HepG2 (cell line): Measurements from ENCODE around the gene SETD5. TPM values are rescaled to one million over a fixed set of nuclear protein-coding genes. Genes with fewer than 3 reads are reported as not detected.
A peak's percentile ranks its signal among the peaks of the same experiment; 100 is the strongest.

Source experiments
- KAT8 ChIP-seq: IDR thresholded peaks from 2 replicates; pipeline ENCODE4 v1.6.1; 2016; ENCODE audit warnings: missing genetic modification reagents, missing compliant biosample characterization
- MYNN ChIP-seq: sonication (generic); formaldehyde crosslinking; IDR thresholded peaks from 2 replicates; pipeline ENCODE4 v1.4.0; 2020; ENCODE audit warnings: mild to moderate bottlenecking, low read depth, missing genetic modification reagents
- NFE2L2 ChIP-seq: fragments of 150-350 bp; IDR thresholded peaks from 2 replicates; pipeline ENCODE4 v1.6.1; 2014; ENCODE audit warnings: low read length
- POGK ChIP-seq: sonication (generic); formaldehyde crosslinking; conservative IDR thresholded peaks from 2 replicates; pipeline ENCODE4 v1.8.0; 2022; ENCODE audit warnings: mild to moderate bottlenecking, moderate library complexity, missing genetic modification reagents
- SP5 ChIP-seq: IDR thresholded peaks from 2 replicates; pipeline ENCODE4 v1.6.1; 2016; ENCODE audit warnings: low read depth, borderline replicate concordance
- TMF1 ChIP-seq: sonication (generic); formaldehyde crosslinking; IDR thresholded peaks from 2 replicates; pipeline ENCODE4 v1.8.1; 2022; ENCODE audit warnings: low read depth, missing genetic modification reagents
- ZNF329 ChIP-seq: sonication (generic); formaldehyde crosslinking; IDR thresholded peaks from 2 replicates; pipeline ENCODE4 v1.9.0; 2021; ENCODE audit warnings: low read depth, mild to moderate bottlenecking, missing genetic modification reagents
- ZNF724P ChIP-seq: sonication (generic); formaldehyde crosslinking; IDR thresholded peaks from 2 replicates; pipeline ENCODE4 v1.8.0; 2022; ENCODE audit warnings: missing genetic modification reagents, borderline replicate concordance
- ZNF746 ChIP-seq: sonication (generic); formaldehyde crosslinking; IDR thresholded peaks from 2 replicates; pipeline ENCODE4 v1.8.0; 2022; ENCODE audit warnings: mild to moderate bottlenecking, missing genetic modification reagents
- polyA plus RNA-seq, 8 experiments: library from polyadenylated mRNA; depleted of rRNA in 3 of 8; stranded (reverse) in 7 of 8; unstranded in 1 of 8; fragments of >200 nt; fragmentation: Illumina TruSeq in 4 of 8; extraction: Trizol in 4 of 8; gene quantifications; 2 replicates each; pipeline versions ENCODE4 v1.2.1 to v1.2.3, GENCODE V29; 2011 to 2016; ENCODE audit warnings: low read depth in 4 of 8, missing spikeins in 1 of 8, mixed read lengths in 1 of 8; ENCODE audit not compliant: insufficient read depth in 1 of 8
- total RNA-seq, 5 experiments: library from RNA; depleted of rRNA; stranded (reverse); fragments of >200 nt; fragmentation: Illumina TruSeq; extraction: Trizol; gene quantifications; 2 replicates each; pipeline ENCODE4 v1.2.3, GENCODE V29; 2016; ENCODE audit warnings: low read depth in 1 of 5
- TF ChIP-seq, protein P1 (sequence below): sonication (generic); formaldehyde crosslinking; IDR thresholded peaks from 2 replicates; pipeline ENCODE4 v1.5.1; 2020; ENCODE audit warnings: mild to moderate bottlenecking, missing genetic modification reagents, moderate library complexity
- TF ChIP-seq, protein P2 (sequence below): sonication (generic); formaldehyde crosslinking; IDR thresholded peaks from 2 replicates; pipeline ENCODE4 v1.8.1; 2023; ENCODE audit warnings: missing genetic modification reagents, inconsistent platforms, borderline replicate concordance
- TF ChIP-seq, protein P3 (sequence below): sonication (generic); formaldehyde crosslinking; IDR thresholded peaks from 2 replicates; pipeline ENCODE4 v1.8.0; 2022; ENCODE audit warnings: missing genetic modification reagents, low read depth, mild to moderate bottlenecking, borderline replicate concordance
- TF ChIP-seq, protein P4 (sequence below): sonication (generic); formaldehyde crosslinking; conservative IDR thresholded peaks from 2 replicates; pipeline ENCODE4 v1.8.1; 2023; ENCODE audit warnings: missing genetic modification reagents

The SETD5 gene
- total and polyA plus RNA-seq, 2 of the 13 experiments (the other 11 are each of a cell fraction or from before 2014, with no cell fraction given) = 46.8 to 95.8 TPM

DNA sequence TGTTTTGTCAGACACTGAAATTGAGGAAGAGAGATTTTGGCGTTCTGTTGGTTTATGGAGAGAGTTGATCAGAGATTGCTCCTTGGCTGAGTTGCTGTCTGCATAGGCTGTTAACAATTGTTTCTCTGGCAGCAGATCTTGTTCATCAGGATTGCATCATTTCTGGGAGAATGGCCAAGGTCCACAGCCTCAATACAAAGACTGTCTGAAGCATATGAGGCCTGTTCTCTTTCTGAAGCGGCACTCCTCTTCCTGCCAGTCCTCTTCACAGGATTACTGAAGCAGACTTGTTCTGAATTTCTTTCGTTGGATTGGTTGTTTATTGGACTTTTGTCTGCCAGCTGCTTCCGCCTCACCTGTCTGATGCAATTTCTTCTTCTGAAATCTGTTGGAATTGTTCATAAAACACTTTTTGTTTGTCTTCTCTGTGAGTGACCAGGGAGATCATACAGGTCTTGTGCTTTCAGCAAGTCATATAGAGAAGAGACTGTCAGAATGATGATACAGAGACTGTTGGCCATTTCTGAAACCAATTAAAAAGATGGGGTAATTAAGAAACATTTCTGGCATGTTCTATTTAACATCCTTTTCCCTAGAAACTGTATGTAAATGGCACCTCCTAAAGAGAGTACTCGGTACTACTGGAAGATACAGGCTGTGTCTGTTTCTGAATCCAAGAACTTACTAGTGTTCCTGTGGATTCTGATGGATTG lies 25.5 kb downstream of the SETD5 start (continued):
- TF ChIP-seq, protein P1, sequence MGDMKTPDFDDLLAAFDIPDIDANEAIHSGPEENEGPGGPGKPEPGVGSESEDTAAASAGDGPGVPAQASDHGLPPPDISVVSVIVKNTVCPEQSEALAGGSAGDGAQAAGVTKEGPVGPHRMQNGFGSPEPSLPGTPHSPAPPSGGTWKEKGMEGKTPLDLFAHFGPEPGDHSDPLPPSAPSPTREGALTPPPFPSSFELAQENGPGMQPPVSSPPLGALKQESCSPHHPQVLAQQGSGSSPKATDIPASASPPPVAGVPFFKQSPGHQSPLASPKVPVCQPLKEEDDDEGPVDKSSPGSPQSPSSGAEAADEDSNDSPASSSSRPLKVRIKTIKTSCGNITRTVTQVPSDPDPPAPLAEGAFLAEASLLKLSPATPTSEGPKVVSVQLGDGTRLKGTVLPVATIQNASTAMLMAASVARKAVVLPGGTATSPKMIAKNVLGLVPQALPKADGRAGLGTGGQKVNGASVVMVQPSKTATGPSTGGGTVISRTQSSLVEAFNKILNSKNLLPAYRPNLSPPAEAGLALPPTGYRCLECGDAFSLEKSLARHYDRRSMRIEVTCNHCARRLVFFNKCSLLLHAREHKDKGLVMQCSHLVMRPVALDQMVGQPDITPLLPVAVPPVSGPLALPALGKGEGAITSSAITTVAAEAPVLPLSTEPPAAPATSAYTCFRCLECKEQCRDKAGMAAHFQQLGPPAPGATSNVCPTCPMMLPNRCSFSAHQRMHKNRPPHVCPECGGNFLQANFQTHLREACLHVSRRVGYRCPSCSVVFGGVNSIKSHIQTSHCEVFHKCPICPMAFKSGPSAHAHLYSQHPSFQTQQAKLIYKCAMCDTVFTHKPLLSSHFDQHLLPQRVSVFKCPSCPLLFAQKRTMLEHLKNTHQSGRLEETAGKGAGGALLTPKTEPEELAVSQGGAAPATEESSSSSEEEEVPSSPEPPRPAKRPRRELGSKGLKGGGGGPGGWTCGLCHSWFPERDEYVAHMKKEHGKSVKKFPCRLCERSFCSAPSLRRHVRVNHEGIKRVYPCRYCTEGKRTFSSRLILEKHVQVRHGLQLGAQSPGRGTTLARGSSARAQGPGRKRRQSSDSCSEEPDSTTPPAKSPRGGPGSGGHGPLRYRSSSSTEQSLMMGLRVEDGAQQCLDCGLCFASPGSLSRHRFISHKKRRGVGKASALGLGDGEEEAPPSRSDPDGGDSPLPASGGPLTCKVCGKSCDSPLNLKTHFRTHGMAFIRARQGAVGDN (CRISPR knock-in tag) = no peak
- TF ChIP-seq, protein P2, sequence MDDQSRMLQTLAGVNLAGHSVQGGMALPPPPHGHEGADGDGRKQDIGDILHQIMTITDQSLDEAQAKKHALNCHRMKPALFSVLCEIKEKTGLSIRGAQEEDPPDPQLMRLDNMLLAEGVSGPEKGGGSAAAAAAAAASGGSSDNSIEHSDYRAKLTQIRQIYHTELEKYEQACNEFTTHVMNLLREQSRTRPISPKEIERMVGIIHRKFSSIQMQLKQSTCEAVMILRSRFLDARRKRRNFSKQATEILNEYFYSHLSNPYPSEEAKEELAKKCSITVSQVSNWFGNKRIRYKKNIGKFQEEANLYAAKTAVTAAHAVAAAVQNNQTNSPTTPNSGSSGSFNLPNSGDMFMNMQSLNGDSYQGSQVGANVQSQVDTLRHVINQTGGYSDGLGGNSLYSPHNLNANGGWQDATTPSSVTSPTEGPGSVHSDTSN = no peak
- TF ChIP-seq ZNF329 (CRISPR knock-in tag) (no peak), ZNF746 (CRISPR knock-in tag) (no peak), TMF1 (no peak), NFE2L2 (no peak), MYNN (0 out of 2 replicates have a peak, but pooled peaks have one; percentile 29), POGK (0 out of 2 replicates have a peak, but pooled peaks have one; percentile 56), SP5 (CRISPR knock-in tag) (peak; percentile 48; the same call in 1 of the 2 replicates), ZNF724P (CRISPR knock-in tag) (no peak), KAT8 (CRISPR knock-in tag) (peak; percentile 82)
- TF ChIP-seq, protein P3, sequence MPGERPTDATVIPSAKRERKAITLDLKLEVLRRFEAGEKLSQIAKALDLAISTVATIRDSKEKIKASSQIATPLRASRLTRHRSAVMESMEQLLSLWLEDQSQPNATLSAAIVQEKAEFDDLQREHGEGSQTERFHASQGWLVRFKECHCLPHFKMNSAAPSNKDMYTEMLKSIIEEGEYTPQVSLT = no peak
- TF ChIP-seq, protein P4, sequence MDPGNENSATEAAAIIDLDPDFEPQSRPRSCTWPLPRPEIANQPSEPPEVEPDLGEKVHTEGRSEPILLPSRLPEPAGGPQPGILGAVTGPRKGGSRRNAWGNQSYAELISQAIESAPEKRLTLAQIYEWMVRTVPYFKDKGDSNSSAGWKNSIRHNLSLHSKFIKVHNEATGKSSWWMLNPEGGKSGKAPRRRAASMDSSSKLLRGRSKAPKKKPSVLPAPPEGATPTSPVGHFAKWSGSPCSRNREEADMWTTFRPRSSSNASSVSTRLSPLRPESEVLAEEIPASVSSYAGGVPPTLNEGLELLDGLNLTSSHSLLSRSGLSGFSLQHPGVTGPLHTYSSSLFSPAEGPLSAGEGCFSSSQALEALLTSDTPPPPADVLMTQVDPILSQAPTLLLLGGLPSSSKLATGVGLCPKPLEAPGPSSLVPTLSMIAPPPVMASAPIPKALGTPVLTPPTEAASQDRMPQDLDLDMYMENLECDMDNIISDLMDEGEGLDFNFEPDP = no peak
